K562 (cell line): ENCODE data around the gene C12orf75. TPM values are rescaled to one million over a fixed set of nuclear protein-coding genes. Genes with fewer than 3 reads are reported as not detected.
A peak's percentile ranks its signal among the peaks of the same experiment; 100 is the strongest.

Source experiments
- ATAC-seq: fragments of 200-7000 bp; cut with Tn5 transposase; 3 replicates; pipeline ENCODE4 v1.9.1; 2020; ENCODE audit warnings: moderate library complexity
- BruUV-seq: library from RNA; stranded (reverse); fragments of 400-500 nt; replicated peaks from 2 replicates; lab custom pipeline; 2021; lab: Mats Ljungman, UMichigan
- CTCF ChIA-PET: fragments of 300-600 bp; formaldehyde crosslinking; extraction: SDS; loops from one replicate; lab custom pipeline; 2021; ENCODE audit warnings: low intra/inter-chr PET ratio; lab: Yijun Ruan, JAX
- POLR2A ChIA-PET: fragments of 300-600, 350-650 bp; sonication (Branson Sonifier 250); formaldehyde crosslinking; extraction: SDS; loops from one replicate; lab custom pipeline; 2021; ENCODE audit warnings: antibody characterized with exemption, inconsistent platforms; lab: Yijun Ruan, JAX
- DNase-seq, 4 experiments: peaks; one replicate each; pipeline versions ENCODE4 v3.0.0 to v3.0.0-alpha.2; 2011 to 2018; ENCODE audit warnings: low spot score in 3 of 4, mixed read lengths in 3 of 4; ENCODE audit errors: extremely low read depth in 1 of 4
- FAIRE-seq: peaks from 2 replicates; lab custom pipeline; 2011; peaks lifted over from hg19 to GRCh38; lab: Jason Lieb, UNC
- H2AFZ ChIP-seq: 2 replicates; pipeline ENCODE4 v1.6.0; 2011; ENCODE audit warnings: low read depth, low read length, control low read depth, inconsistent platforms
- H3K27ac ChIP-seq: fragments of 200-600 bp; 3 replicates; pipeline ENCODE4 v1.8.0; 2011; ENCODE audit warnings: low read depth, mild to moderate bottlenecking, control low read depth, inconsistent platforms, low read length, moderate library complexity, mixed read lengths; ENCODE audit errors: extremely low read depth
- H3K27me3 ChIP-seq, 2 experiments: fragments of 300-600 bp in 1 of 2; 2 replicates in 1 of 2; 3 replicates in 1 of 2; pipeline versions ENCODE4 v1.6.0 to v1.8.0; 2011; ENCODE audit warnings: inconsistent platforms in 2 of 2, low read length in 2 of 2, mild to moderate bottlenecking in 1 of 2, mixed read lengths in 1 of 2, moderate library complexity in 1 of 2; ENCODE audit not compliant: control insufficient read depth in 2 of 2, insufficient read depth in 2 of 2
- H3K36me3 ChIP-seq: fragments of 300-600 bp; 3 replicates; pipeline ENCODE4 v1.8.0; 2011; ENCODE audit warnings: mild to moderate bottlenecking, low read length, inconsistent platforms; ENCODE audit not compliant: control insufficient read depth, insufficient read depth
- H3K4me1 ChIP-seq, 2 experiments: fragments of 200-600 bp in 1 of 2; replicated peaks in 1 of 2; 2 replicates in 1 of 2; 3 replicates in 1 of 2; pipeline versions ENCODE4 v1.5.1 to v1.8.0; 2011; ENCODE audit warnings: inconsistent platforms in 2 of 2, low read length in 2 of 2, mild to moderate bottlenecking in 1 of 2, mixed read lengths in 1 of 2, moderate library complexity in 1 of 2; ENCODE audit not compliant: control insufficient read depth in 2 of 2, insufficient read depth in 2 of 2
- H3K4me2 ChIP-seq: 2 replicates; pipeline ENCODE4 v1.6.1; 2011; ENCODE audit warnings: low read length, control low read depth, inconsistent platforms, mixed read lengths; ENCODE audit not compliant: insufficient read depth
- H3K4me3 ChIP-seq: fragments of 200-600 bp; sonication (generic), shearing (Covaris generic); 2 replicates; pipeline ENCODE4 v1.5.1; 2016; ENCODE audit warnings: control low read depth, inconsistent platforms
- H3K79me2 ChIP-seq: fragments of 200-600 bp; 3 replicates; pipeline ENCODE4 v1.8.0; 2011; ENCODE audit warnings: low read length, inconsistent platforms; ENCODE audit not compliant: control insufficient read depth, insufficient read depth
- H3K9ac ChIP-seq, 2 experiments: 2 replicates each; pipeline versions ENCODE4 v1.6.0 to v1.6.1; 2011; ENCODE audit warnings: low read depth in 2 of 2, low read length in 2 of 2, control low read depth in 1 of 2, inconsistent platforms in 1 of 2, mild to moderate bottlenecking in 1 of 2, mixed read lengths in 1 of 2; ENCODE audit not compliant: insufficient read depth in 1 of 2
- H3K9me1 ChIP-seq: one replicate; pipeline ENCODE4 v1.6.0; 2011; ENCODE audit warnings: inconsistent platforms, mild to moderate bottlenecking, low read length, moderate library complexity; ENCODE audit not compliant: control insufficient read depth, insufficient read depth
- H3K9me3 ChIP-seq: replicated peaks from 2 replicates; pipeline ENCODE4 v1.5.1; 2011; ENCODE audit warnings: low read depth, low read length, inconsistent platforms; ENCODE audit not compliant: control insufficient read depth, insufficient read depth
- H4K20me1 ChIP-seq: replicated peaks from 2 replicates; pipeline ENCODE4 v1.6.1; 2011; ENCODE audit warnings: low read length, inconsistent platforms, mixed read lengths; ENCODE audit not compliant: control insufficient read depth, insufficient read depth
- CREB3 ChIP-seq: fragments of 450-650 bp; conservative IDR thresholded peaks from 2 replicates; pipeline ENCODE4 v1.6.1; 2016; ENCODE audit warnings: missing genetic modification characterization, low read depth, mild to moderate bottlenecking, missing compliant biosample characterization, moderate library complexity
- GABPA ChIP-seq: fragments of 200-800 bp; sonication (Bioruptor generic); conservative IDR thresholded peaks from 2 replicates; pipeline ENCODE4 v1.6.1; 2016; ENCODE audit warnings: low read depth, missing genetic modification characterization, missing compliant biosample characterization
- TCF15 ChIP-seq: fragments of 250-450 bp; sonication (Bioruptor Pico); IDR thresholded peaks from 2 replicates; pipeline ENCODE4 v1.8.0; 2022; ENCODE audit warnings: moderate library complexity, mild to moderate bottlenecking, inconsistent platforms
- USF2 ChIP-seq: sonication (generic); formaldehyde crosslinking; IDR thresholded peaks from 2 replicates; pipeline ENCODE4 v1.5.0; 2020; ENCODE audit warnings: missing genetic modification reagents
- WGBS: fragments of 100-300 bp; shearing (Covaris generic); methylation state at CpG from one replicate; pipeline ENCODE4 v1.1.6; 2016; ENCODE audit warnings: low coverage, mixed read lengths; ENCODE audit not compliant: insufficient coverage; ENCODE audit errors: missing lambda C conversion rate; 5-methylcytosine and 5-hydroxymethylcytosine counted together
- in situ Hi-C: fragments of 300-500 bp; cut with MboI; formaldehyde crosslinking; loops from 4 replicates; pipeline ENCODE4 v1.15.0; 2018; ENCODE audit warnings: inconsistent platforms, mixed read lengths
- intact Hi-C: fragments of 100-400 bp; cut with micrococcal nuclease; formaldehyde crosslinking; loops from 2 replicates; pipeline ENCODE4 v1.14.2; 2022
- polyA plus RNA-seq, 8 experiments: library from polyadenylated mRNA; depleted of rRNA in 4 of 8; stranded (reverse) in 5 of 8; unstranded in 3 of 8; fragments of >200 nt; fragmentation: Nextera tagmentation in 2 of 8; fragmentation: Illumina TruSeq in 1 of 8; extraction: Ambion mirVana in 2 of 8; extraction: Trizol in 1 of 8; gene quantifications; 2 replicates each; pipeline versions ENCODE4 v1.2.1 to v1.2.3, GENCODE V29; 2011 to 2014; ENCODE audit warnings: inconsistent platforms in 1 of 8, missing spikeins in 1 of 8
- total RNA-seq, 7 experiments: library from RNA; depleted of rRNA in 6 of 7; stranded (reverse); fragments of >200 nt in 6 of 7; fragmentation: Illumina TruSeq in 2 of 7; extraction: Trizol in 2 of 7; gene quantifications; 2 replicates each; pipeline versions ENCODE4 v1.2.1 to v1.2.3, GENCODE V29; 2011 to 2021; ENCODE audit warnings: low replicate concordance in 1 of 7
- TF ChIP-seq, protein P1 (sequence below): fragments of 250-450 bp; sonication (Bioruptor Pico); IDR thresholded peaks from 2 replicates; pipeline ENCODE4 v1.4.0; 2020; ENCODE audit warnings: mild to moderate bottlenecking, moderate library complexity, borderline replicate concordance

C12orf75 gene
- total and polyA plus RNA-seq, 9 of the 15 experiments (the other 6 are each of a cell fraction or from before 2014, with no cell fraction given), result 0.06 to 0.82 (median 0.26) TPM; not detected in 3

- H3K4me1 ChIP-seq, result peaks cover 0 to under 1% of the 10 kb centered on the region in 2 experiments; a peak in 1 of 5 replicates
- intact Hi-C loops (no loop called here), in situ Hi-C loops (no loop called here)
- no peaks in the 10 kb centered on the region for H3K9me1 ChIP-seq
- WGBS, result 0% methylated on average over 2 of the region's 2 CpGs
- no peak overlapping the region for H3K9ac ChIP-seq
- POLR2A ChIA-PET, result no interaction called here
- no peak overlapping the region for H3K27ac ChIP-seq
- DNase-seq (no peak), ATAC-seq (no peak), FAIRE-seq (no peak)
- no peak overlapping the region for H2AFZ ChIP-seq
- no peaks in the 10 kb centered on the region for H3K79me2 ChIP-seq
- no peaks in the 10 kb centered on the region for H4K20me1 ChIP-seq
- no peaks in the 10 kb centered on the region for H3K9me3 ChIP-seq
- H3K4me2 ChIP-seq, result no peak overlapping the region
- H3K36me3 ChIP-seq, result no peaks in the 10 kb centered on the region
- TF ChIP-seq TCF15 (CRISPR knock-in tag), result no peak
- TF ChIP-seq USF2 (CRISPR knock-in tag), result peak; percentile 48
- CTCF ChIA-PET, result no interaction called here
- peaks cover 14 to 25% of the 10 kb centered on the region in 2 experiments; a peak in 4 of 5 replicates for H3K27me3 ChIP-seq
- no peak overlapping the region for H3K4me3 ChIP-seq
- BruUV-seq, result no TSS peak
These were observed 5.4 kb upstream of the C12orf75 start for GRCh38 chr12:105325117-105325516.

DNA sequence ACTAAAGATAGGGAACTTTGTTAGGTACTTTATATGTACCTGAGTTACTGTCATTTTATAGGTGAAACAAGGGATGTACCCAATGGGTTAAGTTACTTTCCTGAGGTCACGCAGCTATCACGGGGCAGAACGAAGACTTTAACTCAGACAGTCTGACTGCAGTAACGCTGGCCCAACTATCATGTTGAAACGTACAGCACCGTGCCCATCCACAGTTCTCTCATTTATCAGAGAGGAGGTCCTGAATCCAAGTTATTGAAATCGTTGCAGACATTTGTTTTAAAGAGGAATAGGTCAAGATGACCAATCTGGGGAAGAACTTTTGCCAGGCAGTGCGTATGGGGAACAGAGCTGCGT is 587 bp upstream of the C12orf75 start:
- WGBS, result 17% methylated on average over 9 of the region's 9 CpGs
- H3K36me3 ChIP-seq, result no peaks in the 10 kb centered on the region
- DNase-seq (no peak), ATAC-seq (no peak), FAIRE-seq (peak; percentile 11)
- no peaks in the 10 kb centered on the region for H3K79me2 ChIP-seq
- CTCF ChIA-PET, result no interaction called here
- H3K4me2 ChIP-seq, result peak overlapping the region; percentile 1; the same call in 1 of the 2 replicates
- H3K27ac ChIP-seq, result no peak overlapping the region
- no peaks in the 10 kb centered on the region for H3K9me1 ChIP-seq
- in situ Hi-C loops, result no loop called here
- intact Hi-C loops, result no loop called here
- POLR2A ChIA-PET, result no interaction called here
- no peaks in the 10 kb centered on the region; the same call in 1 of the 2 replicates for H3K9me3 ChIP-seq
- no peak overlapping the region for H3K9ac ChIP-seq
- BruUV-seq, result no TSS peak
- H2AFZ ChIP-seq, result no peak overlapping the region
- H3K4me1 ChIP-seq, result peaks cover 0 to 11% of the 10 kb centered on the region in 2 experiments; a peak in 2 of 5 replicates
- no peaks in the 10 kb centered on the region; the same call in 1 of the 2 replicates for H4K20me1 ChIP-seq
- peaks cover 20 to 23% of the 10 kb centered on the region in 2 experiments for H3K27me3 ChIP-seq
- no peak overlapping the region for H3K4me3 ChIP-seq
- no peak for TF ChIP-seq CREB3
- TF ChIP-seq GABPA, result no peak
- TF ChIP-seq, protein P1, sequence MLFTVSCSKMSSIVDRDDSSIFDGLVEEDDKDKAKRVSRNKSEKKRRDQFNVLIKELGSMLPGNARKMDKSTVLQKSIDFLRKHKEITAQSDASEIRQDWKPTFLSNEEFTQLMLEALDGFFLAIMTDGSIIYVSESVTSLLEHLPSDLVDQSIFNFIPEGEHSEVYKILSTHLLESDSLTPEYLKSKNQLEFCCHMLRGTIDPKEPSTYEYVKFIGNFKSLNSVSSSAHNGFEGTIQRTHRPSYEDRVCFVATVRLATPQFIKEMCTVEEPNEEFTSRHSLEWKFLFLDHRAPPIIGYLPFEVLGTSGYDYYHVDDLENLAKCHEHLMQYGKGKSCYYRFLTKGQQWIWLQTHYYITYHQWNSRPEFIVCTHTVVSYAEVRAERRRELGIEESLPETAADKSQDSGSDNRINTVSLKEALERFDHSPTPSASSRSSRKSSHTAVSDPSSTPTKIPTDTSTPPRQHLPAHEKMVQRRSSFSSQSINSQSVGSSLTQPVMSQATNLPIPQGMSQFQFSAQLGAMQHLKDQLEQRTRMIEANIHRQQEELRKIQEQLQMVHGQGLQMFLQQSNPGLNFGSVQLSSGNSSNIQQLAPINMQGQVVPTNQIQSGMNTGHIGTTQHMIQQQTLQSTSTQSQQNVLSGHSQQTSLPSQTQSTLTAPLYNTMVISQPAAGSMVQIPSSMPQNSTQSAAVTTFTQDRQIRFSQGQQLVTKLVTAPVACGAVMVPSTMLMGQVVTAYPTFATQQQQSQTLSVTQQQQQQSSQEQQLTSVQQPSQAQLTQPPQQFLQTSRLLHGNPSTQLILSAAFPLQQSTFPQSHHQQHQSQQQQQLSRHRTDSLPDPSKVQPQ (CRISPR knock-in tag), result no peak
